Measurements from ENCODE around the gene RAD54L.

DNA sequence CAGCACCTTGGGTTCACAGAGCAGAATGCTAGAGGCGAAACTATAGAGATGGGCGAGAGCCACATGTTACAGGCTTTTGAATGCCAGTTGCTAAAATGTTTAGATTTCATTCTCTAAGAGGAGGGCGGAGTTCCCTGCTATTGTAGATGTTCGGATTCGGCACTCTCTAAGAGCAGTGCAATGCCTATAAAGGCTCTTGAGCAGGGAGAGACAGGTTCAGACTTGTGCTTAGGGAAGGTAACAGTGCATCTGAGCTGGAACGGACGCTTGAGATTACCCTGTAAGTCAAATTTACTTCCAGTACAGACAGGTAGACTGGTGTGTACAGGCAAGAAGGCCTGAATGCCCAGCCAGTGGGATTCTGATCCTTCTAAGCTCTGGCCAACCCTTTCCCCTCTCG is 29.1 kb upstream of the RAD54L start:
- TF ChIP-seq, protein P1, sequence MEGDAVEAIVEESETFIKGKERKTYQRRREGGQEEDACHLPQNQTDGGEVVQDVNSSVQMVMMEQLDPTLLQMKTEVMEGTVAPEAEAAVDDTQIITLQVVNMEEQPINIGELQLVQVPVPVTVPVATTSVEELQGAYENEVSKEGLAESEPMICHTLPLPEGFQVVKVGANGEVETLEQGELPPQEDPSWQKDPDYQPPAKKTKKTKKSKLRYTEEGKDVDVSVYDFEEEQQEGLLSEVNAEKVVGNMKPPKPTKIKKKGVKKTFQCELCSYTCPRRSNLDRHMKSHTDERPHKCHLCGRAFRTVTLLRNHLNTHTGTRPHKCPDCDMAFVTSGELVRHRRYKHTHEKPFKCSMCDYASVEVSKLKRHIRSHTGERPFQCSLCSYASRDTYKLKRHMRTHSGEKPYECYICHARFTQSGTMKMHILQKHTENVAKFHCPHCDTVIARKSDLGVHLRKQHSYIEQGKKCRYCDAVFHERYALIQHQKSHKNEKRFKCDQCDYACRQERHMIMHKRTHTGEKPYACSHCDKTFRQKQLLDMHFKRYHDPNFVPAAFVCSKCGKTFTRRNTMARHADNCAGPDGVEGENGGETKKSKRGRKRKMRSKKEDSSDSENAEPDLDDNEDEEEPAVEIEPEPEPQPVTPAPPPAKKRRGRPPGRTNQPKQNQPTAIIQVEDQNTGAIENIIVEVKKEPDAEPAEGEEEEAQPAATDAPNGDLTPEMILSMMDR (IDR thresholded peaks at IDR 0.05; ENCODE audit: low read depth, low read length): no peak
- no peak for TF ChIP-seq POLR2A (IDR thresholded peaks at IDR 0.05; ENCODE audit: extremely low read depth, insufficient read length)
- TF ChIP-seq, protein P2, sequence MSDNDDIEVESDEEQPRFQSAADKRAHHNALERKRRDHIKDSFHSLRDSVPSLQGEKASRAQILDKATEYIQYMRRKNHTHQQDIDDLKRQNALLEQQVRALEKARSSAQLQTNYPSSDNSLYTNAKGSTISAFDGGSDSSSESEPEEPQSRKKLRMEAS (IDR thresholded peaks at IDR 0.05; ENCODE audit: low read depth, low read length): no peak

All from NB4 (cell line).